NCI-H524 treated with DMSO at 0.1 percent for 48 hours (cell line): ENCODE results near the gene NGB.
"Not testable (repeated sequence)": the region's sequence is repeated elsewhere in the genome, so short reads cannot be mapped to it uniquely, and the experiment has no call there.

Source experiments
- DNase-seq: peaks from one replicate; lab custom pipeline; 2025; lab: John Stamatoyannopoulos, UW

NGB gene, protein sequence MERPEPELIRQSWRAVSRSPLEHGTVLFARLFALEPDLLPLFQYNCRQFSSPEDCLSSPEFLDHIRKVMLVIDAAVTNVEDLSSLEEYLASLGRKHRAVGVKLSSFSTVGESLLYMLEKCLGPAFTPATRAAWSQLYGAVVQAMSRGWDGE

DNA sequence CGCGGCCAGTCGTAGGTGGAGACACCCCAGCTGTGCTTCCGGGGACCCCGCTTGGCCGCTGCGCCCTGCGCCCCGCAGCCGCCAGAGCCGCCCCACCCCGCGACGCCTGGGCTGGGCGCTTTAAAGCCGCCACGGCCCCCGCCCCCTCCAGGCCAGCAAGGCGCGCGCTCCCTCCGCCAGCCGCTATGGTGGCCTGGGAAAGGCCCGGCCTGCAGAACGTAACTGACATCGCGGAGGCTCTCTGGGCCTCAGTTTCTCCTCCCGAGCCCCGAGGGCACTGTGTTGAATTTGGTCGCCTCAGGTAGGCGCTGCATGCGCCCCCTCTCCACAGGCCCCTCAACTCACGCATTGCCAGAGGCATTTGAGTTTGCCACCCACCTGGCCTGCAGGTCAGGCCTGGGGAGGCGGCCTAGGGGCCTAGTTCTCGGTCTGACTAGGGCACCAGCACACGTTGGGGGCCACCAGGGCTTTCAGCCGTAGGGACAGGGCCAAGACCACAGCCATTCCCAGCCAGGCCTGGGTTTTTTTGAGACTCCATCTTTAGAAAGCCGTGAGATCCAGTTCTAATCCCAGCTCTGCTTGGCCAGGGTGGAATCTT is at the start of gene NGB:
Gene NGB, minus strand, starts transcription at position 94 of the 598 bp plus-strand sequence. CDS start 269 bp downstream, outside the sequence.
- DNase-seq: no peak

DNA sequence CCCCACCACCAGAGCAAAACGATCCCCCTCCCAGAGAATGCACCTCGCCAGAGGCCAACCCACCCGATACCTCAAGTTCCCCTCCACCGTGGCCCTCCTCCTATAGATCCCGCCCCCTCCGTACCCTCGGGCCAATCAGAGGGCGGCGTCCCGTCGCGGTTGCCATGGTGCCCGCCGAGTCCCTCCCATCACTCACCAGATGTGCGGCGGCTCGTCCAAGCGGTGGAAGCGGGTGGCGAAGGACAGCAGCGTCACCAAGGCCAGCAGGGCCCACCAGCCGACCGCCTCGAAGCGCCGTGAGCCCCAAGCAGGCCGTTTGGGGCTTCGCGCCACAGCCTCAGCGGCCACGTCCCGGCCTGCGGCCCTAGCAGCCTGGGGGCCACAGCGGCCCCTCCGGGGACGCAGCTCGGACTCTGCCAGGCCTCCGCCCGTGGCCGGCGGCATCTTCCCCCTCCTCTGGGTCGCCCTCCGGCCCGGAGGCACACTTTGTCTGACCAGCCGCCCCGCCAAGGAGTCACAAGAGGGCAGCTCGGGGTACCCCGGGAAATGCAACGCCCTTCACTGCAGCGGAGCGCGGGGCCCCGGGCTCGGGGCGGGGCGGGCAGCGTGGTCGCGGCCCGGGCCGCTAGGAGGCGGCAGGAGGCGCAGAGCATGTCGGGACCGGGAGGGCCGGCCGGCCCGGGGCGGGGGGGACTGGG is 49.4 kb upstream of the NGB start, which contains the start of gene POMT2:
Gene POMT2, minus strand, starts transcription at position 646 of the 698 bp plus-strand sequence. Its CDS starts 202 bp downstream, at position 444.
- DNase-seq: peak; percentile 73

DNA sequence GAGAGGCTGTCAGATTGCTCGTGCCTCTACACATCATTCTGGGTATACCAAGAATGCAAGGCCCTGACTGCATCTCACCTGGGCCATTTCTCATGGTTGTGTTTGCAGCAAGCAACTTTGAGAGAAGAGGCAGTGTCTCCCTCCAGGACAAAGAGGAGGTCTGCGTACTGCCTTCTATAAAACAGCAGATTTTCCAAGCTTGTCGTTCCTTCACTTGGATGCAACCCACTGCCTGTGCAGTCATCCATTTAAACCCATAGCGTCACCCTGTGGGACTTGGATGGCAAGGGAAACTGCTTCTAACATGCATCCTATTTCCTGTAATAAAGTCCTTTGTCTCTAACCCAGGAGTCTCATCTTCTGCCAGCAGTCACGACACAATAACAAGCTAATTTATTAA is 48.4 kb upstream of the NGB start:
- no peak for DNase-seq

DNA sequence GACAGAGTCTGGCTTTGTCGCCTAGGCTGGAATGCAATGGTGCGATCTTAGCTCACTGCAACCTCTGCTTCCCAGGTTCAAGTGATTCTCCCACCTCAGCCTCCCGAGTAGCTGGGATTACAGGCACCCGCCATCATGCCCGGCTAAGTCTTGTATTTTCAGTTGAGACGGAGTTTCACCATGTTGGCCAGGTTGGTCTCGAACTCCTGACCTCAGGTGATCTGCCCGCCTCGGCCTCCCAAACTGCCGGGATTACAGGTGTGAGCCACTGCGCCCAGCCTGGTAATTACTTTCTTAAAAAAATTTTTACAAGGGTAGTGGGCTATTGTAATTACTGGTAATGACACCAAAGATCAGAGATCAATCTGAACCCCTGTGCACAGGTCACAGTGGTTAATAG is 47.8 kb upstream of the NGB start:
- not testable (repeated sequence) for DNase-seq

DNA sequence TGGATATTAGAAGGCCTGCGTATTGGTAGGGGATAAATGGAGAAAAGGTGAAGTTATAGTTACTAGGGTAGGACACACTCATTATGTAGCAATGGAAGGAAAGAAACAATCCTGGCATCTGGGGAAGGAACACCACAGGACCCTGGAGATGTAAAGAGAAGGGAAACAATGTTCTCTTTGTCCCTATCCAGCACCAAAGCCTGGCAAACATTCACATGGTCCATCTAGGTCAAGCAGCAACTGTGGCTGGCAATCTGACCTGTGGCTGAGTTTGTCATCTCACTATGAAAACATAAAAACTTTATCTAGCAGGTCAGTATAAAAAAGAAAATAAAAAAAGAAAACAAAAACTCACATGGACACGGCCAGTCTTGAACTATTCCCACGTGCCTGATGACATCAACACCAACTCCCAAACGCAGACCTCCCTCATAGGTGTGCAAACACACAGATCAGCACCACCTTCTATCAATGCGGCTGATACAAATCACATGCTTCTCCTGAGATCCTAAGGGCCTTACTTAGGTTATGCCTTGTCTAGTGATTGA is 47.1 kb upstream of the NGB start:
- DNase-seq: no peak

DNA sequence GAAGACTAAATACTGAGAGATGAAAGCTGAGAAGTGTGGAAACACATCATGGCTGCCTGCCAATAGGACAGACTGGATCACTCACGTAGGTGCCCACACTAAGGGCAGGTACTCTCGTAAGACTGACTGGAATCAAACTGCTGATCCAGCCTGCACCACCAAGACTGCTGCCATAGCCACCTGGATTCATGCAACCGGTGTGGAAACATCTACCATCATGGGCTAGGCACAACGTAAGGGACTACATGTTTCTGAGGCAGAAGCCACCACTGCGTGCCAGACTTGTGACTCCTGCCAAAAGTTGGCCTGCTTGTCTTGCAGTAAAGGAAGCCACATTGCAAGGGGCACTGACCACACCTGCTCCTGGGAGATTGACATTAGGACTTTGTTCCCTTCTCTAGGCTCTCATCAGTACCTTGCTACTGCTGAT is 45.9 kb upstream of the NGB start:
- no peak for DNase-seq

DNA sequence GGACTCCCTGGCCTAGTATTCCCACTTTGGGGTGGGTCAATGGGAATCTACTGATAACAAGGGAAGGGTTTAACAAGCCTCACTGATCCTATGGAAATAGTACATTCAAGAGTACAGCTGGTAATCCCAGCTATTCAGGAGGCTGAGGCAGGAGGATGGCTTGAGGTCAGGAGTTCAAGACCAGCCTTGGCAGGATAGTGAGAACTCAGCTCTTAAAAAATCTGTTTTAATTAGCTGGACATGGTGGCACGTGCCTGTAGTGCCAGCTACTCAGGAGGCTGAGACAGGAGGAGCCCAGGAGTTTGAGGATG is 45.1 kb upstream of the NGB start:
- no peak for DNase-seq

DNA sequence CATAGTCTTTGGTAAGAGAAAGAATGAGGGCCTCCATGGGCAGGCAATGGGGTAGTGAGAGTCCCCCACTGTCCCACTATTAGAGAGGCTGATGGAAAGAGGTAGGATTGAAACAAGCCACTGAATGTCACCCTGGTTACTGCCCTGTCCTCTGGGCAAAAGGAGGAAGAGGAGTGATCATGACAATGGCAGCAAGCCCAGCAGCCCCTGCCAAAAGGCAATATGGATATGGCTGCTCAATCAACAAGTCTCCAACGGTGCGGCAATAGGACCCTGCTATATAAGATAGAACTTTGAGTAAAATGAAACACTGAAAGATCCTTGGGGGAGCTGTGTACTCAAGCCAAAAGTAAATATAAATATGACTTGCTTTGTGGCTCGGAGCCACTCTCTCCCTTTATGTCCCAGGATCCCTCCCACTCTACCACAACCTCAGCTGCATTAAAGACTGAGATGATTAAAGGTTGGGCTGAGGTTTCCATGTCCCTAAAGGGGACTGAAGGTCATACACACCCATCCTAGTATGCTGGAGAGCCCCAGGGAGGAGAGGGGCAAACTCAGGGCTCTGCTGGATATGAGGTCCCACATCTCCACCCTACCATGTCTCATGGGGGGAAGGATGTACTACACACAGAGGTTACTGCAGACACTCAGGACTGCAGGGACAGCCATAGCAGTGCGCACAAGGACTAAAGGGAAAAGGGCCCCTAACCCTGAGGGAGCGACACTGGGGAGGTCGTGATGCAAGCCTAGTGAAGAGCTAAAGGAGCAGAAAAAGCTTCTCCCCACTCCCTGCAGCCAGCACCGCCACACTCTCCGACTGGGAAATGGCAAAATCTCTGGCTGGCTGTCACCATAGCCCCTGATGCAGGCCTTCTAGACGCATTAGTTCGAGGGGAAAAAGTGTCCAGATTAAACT is 43.8 kb upstream of the NGB start:
- DNase-seq: no peak

DNA sequence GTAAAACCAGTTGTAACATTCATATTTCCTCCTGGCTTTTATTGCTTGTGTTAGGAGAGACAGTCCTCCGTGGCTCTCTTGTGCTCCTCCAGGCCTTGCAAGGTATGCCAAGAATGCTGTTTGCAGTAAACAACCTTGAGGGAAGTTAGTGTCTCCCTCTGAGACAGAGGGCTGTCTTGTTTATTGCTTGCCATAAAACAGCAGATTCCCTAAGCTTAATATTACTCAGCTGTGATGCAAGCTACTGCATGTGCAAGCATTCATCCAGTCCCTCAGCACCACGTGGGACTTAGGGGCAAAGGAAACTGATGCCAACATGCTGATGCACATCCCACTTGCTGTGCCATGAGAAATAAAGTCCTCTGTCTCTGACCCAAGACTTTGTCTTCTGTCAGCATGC is 43.0 kb upstream of the NGB start:
- DNase-seq: no peak

DNA sequence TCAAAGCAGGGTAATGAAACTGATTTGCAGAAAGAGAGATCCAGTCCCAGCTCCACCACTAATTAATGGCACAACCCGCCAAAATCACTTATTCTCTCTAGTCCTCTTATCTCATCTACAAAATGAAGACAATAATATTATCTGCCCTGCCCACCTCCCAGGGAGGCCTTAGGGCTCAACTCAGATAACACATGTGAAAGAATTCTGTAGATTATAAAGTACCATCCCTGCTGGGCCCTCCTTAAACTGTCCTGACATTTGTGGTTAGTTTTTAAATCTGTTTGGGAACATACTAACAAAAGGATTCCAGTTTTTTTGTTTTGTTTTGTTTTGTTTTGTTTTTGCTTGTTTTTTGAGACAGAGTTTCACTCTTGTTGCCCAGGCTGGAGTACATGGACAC is 42.4 kb upstream of the NGB start:
- DNase-seq: no peak

DNA sequence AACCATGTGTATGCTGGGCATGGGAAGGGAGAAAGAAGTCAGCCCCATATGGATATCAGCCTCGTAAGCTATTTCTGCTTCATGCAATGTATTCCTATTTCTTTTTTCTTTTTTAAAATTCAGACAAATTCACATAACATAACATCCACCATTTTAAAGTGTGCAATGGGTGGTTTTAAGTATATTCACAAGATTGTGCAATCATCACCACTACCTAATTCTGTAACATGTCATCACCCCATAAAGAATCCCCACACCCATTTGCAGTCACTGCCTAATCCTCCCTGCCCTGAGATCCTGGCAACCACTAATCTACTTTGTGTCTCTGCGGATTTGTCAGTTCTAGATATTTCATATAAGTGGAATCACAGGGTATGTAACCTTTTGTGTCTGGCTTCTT is 40.2 kb upstream of the NGB start:
- no peak for DNase-seq

DNA sequence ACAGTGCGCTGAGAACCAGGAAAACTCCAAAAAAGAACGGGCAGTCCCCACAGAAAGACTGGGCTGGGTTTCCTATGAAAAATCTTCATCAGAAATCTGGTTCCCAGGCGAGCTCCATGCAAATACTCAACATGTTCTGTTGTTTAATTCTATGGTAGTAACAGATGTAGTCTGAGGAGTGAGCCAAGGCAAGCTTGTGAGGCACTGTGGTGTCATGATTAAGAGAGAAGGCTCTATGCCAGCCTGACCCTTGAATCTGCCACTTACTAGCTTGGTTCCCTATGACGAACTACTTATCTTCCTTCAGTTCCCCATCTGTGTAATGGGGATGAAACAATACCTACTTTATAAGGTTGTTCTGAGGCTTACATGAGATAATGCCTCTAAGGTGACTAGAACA is 39.0 kb upstream of the NGB start:
- no peak for DNase-seq

DNA sequence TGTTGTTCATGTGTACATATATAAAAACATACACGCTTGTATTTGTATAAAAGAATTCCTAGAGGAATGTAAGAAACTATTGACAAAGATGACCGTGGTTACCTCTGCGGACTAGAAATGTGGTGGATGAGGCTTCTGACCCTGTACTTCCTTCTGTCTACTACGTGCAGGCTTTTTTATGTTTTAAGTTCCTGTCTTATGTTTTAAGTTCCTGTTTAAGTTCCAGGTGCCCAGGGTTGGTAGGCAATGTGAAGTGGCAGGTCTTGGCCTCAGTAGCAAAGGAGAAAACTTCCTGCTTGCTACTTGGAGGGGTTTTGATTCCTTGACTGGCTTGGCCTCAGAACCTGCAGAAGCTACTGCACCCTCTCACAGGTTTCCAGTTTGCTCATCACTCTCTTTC is 38.1 kb upstream of the NGB start:
- DNase-seq: no peak

DNA sequence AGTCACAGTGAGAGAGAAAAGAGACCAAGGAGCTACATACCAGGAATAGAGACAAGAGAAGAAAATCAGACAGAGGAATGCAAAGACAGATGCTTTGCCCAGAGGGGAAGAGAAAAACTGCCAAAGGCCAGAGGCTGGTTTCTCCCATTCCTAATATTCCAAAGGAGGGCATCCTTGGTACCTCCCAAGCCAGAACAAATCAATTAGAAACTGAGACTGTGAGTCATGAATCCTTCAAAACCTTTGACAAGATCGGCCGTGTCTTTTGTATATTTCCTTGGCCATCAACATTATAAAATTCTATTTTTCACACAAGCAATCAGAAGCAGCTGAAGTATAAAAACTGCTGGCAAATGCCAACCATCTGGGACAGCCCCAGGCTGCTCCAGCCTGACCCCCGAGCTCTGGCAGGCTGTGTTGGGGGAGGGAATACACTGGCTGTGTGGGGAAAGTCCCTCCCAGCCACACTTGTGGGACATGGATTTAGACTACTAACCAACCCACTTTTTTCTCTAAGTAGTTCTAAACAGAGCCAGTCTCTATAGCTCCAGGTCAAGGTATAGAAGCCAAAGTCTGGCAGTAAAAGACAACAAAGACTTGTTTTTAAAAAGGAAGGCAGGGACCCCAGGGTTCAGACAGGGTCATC is 36.0 kb upstream of the NGB start:
- DNase-seq: no peak

DNA sequence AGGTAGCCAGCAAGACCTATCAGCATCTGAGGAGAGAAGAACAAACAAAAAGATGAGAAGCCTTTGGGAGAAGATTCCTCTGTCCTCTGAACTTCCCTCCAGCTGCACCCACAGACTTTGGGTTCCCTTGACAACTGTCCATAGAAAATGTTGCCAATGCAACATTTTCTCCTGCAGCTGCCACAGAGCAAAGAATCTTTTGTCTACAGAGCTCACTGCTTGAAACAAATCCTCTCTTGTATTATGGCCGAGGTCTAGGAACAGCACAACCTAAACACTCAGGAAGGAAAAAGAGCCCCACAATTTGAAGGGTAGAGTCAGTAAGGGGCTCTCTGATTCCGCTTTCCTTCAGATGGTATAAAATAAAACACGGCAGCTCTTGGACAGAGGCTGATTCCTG is 35.4 kb upstream of the NGB start:
- no peak for DNase-seq

DNA sequence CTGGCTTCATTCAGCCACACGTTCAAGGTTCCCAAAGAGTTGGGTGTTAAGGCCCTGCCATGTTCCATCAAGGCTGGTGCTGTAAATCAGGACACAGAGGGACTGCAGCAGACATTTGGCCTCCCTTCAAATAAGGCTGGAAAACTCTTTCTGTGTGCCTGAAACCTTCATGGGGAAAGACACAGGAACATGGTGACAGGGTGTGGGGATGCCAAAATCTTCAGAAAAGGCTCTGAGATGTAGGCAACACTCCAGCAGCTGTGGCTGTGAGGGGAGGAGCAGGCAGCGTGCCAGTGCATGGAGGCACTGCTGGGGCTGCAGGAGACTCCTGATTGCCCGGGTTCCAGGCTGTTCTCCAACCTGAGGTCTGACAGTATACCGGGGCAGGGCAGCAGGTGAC is 34.7 kb upstream of the NGB start:
- DNase-seq: no peak

DNA sequence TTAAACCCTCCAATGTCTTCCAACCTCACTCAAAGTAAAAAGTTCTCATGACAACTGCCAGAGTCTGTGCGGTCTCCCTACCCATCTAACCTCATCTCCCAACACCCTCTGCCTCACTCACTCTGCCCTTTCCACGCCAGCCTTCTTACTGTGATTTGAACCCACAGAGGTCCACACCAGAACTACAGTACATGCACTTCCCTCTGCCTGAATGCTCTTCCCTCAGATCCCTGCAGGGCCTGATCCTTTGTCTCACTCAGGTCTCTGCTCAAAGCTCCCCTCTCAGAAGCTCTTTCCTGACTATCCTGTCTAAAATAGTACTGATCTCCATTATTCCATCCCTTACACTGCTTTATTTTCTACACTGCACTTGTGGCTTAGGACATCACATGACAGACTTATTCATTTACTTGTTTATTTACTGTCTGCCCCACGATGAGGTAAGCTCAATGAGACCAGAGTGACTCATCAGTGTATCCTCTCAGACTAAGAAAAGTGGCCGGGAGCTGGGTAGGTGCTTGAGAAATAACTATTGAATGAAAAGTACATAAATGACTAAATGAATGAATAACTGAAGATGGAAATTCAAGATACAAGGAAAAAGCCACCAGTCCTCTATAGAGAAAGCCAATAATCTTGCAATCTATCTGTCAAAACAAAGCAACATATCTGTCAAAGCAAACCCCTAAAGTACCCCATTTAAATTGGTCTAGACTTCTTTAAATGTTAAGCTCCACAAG is 32.6 kb upstream of the NGB start:
- DNase-seq: no peak

DNA sequence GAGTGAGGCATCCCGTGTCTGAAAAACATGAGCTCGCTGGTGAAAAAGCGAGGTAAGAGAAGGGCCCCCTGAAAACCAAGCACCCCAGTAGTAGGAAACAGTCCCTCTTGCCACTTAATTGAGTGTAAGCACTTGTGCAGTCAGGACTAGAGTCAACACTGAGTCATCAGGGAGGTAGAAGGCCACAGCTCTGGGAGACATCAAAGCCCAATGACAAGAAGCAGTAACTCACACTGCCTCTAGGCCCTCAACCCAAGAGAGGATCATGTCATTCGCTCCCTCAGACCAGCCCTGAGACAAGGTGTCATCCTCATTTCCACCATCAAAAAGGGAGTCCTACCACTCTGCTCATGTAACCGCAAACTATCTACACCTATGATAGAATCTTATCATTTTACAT is 31.9 kb upstream of the NGB start:
- DNase-seq: no peak

DNA sequence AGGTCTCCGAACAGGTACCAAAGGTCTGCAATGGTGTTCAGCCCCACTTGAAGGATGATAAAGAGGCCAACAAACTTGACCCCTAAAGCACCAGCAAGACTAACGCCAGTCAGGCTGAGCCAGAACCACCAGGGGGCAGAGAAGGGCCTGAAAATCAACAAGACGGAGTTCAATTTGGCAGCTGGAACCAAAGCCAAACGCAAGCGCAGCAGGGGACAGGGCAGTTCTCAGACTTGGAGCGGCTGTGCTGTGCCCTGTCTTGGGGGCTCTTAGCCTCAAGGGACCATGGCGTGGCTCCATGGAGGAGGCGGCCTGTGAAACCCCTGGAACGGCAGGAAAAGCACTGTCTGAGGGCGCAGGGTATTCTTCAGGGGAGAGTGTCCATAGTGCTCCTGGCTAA is 30.1 kb upstream of the NGB start:
- peak; percentile 27 for DNase-seq

DNA sequence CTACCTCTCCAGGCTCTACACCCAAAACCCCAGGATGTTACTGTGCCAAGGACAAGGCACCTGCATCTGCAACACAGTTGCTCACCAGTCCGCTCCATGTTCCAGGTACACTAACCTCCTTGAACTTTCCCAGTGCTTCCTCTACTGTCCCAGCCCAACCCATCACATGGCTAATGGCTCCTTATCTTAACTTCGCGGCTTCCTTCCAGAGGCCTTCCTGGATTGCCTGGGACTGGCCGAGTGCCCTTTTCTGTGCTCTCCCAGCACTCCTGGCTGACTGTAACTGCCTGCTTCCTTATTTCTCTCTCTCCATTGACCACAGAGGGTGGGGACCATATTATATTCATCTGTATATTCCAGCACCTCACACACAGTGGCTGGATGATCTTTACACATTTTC is 28.8 kb upstream of the NGB start:
- DNase-seq: no peak

DNA sequence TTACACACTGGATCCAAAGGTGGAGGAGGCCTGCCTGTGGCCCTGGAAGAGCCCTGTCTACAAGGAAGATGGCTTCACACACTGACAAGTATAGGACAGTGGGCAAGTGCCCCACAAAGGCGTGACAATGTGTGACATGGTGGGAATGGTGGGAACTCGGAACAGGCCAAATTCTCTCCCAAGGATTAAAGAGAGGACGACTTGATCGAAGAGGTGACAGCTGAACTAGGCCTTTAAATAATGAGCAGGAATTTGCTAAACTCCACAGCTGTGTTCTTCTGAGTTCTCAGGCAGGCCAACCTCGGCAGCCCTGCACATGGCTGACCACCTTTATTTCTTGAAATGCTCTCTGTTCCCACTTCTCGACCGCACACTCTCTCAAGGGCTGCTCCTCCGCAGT is 25.9 kb upstream of the NGB start:
- DNase-seq: no peak
